Measurements from ENCODE around the gene SPDYE16.
"Not testable (repeated sequence)": the region's sequence is repeated elsewhere in the genome, so short reads cannot be mapped to it uniquely, and the experiment has no call there.

SPDYE16 gene

GRCh38 chr7:76549025-76549854, 6.1 kb upstream of the SPDYE16 start:
- DNase-seq, result peak; percentile 93

DNA sequence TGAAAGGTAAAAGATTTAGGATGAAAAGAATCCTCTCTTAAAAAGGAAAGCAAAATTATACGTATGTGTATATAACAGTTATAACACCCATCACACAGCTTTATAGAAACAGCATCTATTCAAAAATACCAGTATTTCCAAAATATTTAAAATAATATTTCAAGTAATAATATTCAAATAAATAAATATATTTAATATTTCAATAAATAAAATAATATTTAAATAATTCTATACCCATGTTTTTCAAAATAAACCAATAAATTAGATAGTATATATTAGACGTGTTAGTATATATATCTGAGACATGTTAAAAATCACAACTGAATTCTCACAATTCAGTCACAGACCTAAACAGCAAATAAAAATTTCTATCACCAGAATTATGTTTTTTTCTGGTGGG, 11.5 kb downstream of the SPDYE16 start:
- DNase-seq, result not testable (repeated sequence)

DNA sequence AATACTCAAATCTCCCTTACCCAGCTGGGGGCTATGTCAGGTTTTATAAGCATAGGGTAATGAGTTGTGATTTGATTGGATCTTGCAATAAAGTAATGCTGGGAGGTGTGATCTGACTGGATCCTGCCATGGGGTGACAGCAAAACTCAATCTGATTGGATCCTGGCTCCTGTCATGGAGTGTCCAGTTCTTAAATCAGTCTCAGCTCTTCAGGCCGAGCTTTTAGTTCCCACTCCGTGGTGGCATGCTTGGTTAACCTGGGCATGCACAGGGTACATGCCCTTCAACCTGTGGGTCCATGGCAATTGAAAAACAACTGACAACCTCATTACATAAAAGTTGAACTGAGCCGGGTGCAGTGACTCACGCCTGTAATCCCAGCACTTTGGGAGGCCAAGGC, 16.9 kb downstream of the SPDYE16 start:
- not testable (repeated sequence) for DNase-seq

- not testable (repeated sequence) for DNase-seq
Observed at GRCh38 chr7:76516932-76517331, 26.2 kb downstream of the SPDYE16 start.

DNA sequence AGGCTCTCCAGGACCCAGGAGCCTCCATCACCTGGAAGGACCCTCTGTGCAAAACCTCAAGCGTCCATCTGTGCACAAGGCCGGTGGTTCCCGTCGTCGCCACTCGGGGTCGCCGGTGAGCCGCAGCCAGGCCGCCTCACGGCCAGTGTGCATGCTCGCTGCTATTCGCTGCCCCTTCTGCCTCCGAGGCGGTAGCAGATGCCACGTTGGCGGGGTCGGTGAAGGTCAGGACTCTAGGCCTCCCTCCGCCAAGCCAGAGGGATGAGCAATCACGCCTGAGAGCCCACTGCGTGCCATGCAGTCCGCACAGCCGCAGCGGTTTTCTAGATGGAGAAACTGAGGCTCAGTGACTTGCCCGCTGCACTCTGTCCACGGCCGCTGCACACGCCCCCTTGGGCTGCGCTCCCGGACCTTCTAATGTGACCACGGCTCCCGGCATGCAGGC, 27.1 kb downstream of the SPDYE16 start:
- DNase-seq, result peak; percentile 69

GRCh38 chr7:76514926-76515771, 27.9 kb downstream of the SPDYE16 start:
- DNase-seq, result peak; percentile 31

- DNase-seq, result peak; percentile 2
Observed at GRCh38 chr7:76513817-76514799, 29.0 kb downstream of the SPDYE16 start.

DNA sequence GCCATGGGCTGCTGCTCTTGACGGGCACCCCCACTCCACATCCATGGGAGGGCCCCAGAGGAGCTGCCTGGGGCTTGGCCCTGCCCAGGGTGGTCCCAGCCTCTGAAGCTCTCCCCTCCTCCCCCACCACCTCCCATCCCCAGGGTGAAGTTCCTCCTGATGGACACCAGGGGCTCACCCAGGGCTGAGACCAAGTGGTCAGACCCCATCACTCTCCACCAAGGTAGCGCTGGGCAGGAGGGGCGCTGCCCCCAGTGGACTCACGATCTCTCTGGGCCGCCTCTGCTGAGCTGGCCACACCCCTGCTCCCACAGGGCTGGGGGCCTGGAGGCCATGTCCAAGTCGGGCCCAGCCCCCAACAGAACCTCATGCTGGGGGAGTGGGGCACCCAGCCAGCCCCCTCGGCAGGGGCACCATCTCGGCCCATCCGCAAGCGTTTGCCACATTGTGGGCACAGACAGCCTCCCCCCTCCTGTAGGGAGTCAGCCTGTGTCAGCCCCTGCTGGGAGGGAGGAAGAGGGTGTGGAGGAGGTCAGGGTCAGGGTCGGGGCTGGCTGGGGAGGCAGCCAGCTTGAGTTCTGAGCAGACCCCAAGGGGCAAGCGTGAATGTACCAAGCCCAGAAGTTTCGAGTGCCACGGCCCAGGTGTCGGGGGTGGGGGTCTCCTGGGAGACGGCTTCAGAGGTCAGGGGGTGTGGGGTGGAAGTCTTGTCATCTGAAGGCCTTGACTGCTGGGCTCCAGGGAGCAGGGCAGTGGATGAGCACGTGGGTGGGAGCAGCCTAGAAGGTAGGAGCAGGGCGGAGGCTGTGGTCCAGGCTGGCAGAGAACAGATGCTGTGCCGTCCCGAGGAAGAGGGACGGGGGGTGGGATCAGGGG, 29.9 kb downstream of the SPDYE16 start:
- DNase-seq, result peak; percentile 21

DNA sequence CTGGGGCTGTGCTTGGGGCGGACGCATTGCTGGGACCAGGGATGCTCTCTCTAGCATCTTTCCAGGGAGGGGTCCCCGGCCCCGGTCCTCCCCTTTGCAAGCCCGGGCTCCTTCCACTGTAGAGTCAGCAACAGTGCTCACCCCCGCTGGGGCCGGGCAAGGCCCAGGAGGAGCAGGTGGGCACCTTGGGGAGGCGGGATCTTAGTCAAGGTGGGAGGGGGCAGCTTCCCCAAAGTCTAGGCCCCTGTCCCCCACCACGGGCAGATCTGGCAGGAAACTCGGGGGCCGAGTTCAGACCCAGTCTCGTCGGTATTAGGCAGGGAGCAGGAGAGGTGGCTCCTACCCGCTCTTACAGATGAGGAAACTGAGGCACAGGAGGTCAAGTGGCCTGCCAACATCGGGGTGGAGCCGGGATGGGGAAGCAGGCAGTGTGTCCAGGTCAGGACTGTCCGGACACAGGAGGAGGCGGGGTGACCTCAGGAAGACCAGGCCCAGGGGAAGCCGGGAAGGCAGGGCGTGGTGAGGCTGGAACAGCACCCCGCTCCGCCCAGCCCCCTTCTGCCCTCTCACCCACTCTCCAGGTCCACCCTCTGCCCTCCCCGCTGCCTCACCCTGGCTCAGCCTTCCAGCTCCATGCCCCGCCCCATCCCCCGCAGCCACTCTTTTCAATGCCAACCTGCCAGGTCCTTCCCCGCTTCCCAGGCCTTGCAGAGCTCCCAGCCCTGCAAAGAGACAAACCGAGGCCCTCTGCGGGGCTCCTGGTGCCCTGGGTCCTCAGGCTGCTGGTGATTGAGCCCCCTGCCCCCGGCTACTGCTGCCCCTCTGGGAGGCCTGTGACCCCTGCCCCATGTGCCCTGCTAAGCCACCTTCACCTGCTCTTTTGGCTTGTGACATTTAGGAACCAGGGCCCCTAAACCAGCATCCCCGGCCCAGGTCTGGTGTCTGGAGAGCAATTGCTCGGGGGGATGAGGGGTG, 30.9 kb downstream of the SPDYE16 start:
- DNase-seq, result not testable (repeated sequence)

- peak; percentile 0 for DNase-seq
Observed at GRCh38 chr7:76511200-76511910, 31.7 kb downstream of the SPDYE16 start.

GRCh38 chr7:76509931-76510877, 32.9 kb downstream of the SPDYE16 start, which contains the start of gene UPK3B:
Gene UPK3B, plus strand, starts transcription at chr7:76510552. Its CDS starts 101 bp downstream, at chr7:76510653.
- peak; percentile 37 for DNase-seq

DNA sequence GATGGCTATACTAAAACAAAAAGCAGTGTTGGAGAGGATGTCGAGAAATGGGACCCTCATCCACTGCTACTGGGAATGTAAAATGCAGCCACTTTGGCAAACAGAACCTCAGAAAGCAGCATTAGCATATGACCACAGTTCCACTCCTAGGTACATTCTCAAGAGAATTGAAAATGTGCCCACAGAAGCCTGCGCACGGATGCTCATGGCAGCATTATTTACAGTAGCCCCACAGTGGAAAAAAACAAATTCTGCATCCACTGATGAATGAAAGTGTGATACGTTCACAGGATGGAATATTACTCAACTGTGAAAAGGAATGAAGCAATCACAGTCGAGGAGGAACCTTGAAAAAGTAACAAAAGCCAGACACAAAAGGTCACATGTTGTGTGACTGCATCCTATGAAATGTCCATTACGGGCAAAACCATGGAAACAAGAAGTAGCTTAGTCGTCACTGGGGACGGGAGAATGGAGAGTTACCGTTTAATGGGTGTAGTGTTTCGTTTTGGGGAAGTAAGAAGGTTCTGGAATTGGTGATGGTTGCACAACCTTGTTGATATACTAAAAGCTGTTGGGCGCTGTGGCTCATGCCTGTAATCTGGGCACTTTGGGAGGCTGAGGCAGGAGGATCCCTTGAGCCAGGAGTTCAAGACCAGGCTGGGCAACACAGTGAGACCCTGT, 35.2 kb downstream of the SPDYE16 start:
- DNase-seq, result no peak

- DNase-seq, result not testable (repeated sequence)
Observed at GRCh38 chr7:76506643-76507042, 36.5 kb downstream of the SPDYE16 start.

DNA sequence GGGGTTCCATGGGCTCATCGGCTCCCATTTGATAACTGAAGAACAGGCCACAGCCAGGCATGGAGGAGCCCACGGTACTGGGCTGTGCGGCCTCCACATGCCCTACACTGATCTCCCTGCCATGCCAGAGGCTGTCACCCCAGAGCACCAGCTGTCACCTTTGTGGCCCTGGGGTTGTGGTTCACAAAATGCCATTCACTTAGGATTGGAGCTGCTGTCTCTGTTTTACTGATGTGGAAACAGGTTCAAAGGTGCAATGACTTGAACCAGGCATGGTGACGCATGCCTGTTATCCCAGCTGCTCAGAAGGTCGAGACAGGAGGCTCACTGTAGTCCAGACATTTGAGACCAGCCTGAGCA, 37.0 kb downstream of the SPDYE16 start:
- no peak for DNase-seq

DNA sequence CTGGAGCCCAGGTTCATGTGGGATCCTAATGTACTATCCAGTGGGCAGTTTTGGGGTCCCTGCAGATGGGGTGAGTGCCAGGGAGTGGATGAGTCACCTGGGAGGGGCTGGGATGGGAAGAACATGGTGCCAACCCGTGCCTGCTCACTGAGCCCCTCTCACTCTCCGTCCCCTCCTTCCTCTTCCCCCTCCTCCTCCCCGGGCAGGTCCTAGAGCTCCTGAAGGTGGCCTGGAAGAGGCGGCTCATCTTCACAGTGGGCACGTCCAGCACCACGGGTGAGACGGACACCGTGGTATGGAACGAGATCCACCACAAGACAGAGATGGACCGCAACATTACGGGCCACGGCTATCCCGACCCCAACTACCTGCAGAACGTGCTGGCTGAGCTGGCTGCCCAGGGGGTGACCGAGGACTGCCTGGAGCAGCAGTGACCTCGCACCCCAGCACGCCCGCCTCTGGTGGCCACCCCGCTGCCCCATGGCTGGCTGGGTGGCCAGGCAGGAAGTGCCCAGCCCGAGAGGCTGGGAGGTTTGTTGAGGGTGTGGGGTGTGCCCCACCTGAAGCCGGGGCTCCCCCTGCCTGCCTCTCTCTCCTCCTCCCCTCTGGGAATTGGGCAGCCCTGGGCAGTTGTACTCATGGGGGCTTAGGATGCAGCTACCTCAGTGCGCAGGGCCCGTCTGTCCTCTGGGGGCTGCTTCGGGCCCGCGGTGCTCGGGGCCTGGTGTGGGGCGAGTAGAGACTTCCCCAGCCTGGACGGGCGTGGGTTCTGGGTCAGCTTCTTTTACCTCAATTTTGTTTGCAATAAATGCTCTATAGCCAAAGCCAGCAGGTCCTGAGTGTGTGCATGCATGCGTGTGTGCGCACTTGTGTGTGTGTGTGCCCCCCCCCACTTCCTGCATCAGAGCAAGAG, 37.7 kb downstream of the SPDYE16 start:
- DNase-seq, result no peak

- not testable (repeated sequence) for DNase-seq
Observed at GRCh38 chr7:76504351-76505167, 38.5 kb downstream of the SPDYE16 start.

Measured in retina (tissue), 1 donor.